Anterior cingulate cortex (tissue), 58 donors: ENCODE measurements around the gene MICAL3.
"Not testable (repeated sequence)": the region's sequence is repeated elsewhere in the genome, so short reads cannot be mapped to it uniquely, and the experiment has no call there.

Source experiments
- DNase-seq, 58 donors: peaks; one replicate each; lab custom pipeline; 2025; lab: John Stamatoyannopoulos, UW

MICAL3 gene

DNA sequence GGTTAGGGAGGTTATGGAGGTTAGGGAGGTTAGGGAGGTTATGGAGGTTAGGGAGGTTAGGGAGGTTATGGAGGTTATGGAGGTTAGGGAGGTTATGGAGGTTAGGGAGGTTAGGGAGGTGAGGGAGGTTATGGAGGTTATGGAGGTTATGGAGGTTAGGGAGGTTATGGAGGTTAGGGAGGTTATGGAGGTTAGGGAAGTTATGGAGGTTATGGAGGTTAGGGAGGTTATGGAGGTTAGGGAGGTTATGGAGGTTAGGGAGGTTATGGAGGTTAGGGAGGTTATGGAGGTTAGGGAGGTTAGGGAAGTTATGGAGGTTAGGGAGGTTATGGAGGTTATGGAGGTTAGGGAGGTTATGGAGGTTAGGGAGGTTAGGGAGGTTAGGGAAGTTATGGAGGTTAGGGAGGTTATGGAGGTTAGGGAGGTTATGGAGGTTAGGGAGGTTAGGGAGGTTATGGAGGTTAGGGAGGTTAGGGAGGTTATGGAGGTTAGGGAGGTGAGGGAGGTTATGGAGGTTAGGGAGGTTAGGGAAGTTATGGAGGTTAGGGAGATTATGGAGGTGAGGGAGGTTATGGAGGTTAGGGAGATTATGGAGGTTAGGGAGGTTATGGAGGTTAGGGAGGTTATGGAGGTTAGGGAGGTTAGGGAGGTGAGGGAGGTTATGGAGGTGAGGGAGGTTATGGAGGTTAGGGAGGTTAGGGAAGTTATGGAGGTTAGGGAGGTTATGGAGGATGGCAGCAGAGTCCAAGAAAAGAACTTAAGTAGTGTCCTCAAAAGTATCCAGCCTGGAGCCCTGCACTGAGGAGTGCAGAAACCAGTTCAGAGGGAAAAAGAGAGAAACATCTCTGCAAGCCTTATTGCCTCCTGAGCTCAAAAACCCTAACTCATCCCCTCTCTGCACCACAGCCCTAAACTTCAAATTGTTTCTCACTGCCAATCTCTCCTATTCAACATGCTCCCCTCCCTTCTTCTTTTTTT, 147.2 kb downstream of the MICAL3 start:
- not testable (repeated sequence) for DNase-seq

DNA sequence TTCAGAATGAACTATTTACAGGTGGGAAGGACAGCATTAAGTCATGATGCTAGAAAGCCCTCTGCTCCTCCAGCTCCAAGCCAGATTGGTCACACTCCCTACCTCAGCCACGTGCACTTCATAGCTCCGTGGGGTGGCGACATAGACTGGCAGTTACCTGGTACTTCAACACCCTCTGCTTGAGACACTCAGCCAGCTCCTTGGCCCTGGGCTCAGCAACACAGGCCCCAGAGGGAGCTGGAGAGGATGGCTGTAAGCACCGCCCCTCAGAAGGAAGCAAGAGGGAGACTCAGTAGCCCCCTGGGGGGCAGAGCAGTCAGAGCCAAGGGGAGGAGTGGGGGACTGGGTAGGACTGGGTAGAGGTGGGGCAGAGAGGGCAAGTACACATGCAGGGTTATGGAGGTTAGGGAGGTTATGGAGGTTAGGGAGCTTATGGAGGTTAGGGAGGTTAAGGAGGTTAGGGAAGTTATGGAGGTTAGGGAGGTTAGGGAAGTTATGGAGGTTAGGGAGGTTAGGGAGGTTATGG, 148.0 kb downstream of the MICAL3 start:
- no peak for DNase-seq

DNA sequence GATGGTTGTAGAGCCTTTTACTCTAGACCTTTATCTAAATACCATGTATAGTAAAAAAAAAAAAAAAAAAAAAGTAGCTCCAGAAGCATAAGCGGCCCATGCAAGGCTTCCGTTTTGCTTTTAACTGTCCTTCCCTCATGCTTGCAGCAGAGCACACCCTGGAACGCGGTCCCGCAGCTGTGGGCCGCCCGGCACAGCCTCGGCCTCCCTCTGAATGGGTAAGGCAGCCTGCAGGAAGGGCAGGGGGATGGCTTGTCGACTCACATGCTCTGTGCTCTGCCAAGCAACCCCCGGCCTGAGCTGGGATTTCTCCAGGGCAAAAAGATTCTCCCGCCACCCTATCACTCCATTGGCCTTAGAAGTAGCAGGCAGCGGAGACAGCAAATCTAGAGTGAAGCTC, 148.7 kb downstream of the MICAL3 start:
- peak in 3 of 58 donors; percentile 20 to 37 (median 21) for DNase-seq

DNA sequence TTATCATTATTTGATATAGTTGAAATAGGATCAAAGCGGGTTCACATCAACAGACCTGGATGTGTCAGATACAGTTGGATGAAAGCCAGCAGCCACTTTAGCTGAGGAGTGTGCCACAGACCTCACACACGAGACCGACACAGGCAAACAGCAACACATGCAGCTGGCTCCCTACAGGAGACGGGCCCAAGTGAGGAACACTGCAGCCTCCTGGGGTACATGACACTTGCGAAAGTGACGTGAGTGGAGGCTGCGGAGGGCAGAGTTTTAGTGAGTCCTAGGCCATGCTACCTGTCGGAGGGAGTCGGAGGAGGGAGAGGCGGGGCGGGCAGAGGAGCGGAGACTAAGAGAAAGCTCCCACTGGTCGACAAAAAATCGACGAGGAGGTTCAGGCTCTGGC, 149.2 kb downstream of the MICAL3 start:
- no peak for DNase-seq

DNA sequence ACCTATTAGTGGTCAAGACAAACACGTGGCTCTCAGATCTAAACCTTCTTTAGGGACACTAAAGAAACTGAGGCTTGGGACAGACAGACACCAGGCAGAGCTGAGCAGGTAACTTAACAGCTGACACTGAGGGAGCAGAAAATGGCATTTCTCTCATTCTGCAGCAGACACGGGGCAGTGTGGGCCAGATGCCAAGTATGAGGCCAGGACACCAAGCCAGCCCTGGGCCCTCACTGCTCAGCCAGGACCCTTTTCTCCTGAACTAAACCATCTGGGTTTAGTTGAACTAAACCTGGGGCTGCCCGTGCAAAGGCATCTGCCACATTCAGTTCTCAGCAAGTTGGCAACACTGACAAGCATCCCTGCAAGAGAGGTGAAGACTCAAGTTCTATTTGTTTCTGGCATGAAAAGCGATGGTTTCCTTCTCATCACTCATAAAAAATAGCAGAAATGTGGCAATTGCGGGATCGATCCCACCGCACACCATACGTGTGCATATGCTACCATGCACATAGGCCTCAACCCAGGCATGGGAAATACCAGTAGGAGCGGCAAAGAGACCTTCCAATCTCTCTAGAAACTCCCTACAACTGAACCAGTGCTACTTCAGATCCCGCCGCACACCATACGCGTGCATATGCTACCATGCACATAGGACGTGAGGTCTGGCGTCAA, 150.0 kb downstream of the MICAL3 start:
- peak in 1 of 58 donors; percentile 38 for DNase-seq

DNA sequence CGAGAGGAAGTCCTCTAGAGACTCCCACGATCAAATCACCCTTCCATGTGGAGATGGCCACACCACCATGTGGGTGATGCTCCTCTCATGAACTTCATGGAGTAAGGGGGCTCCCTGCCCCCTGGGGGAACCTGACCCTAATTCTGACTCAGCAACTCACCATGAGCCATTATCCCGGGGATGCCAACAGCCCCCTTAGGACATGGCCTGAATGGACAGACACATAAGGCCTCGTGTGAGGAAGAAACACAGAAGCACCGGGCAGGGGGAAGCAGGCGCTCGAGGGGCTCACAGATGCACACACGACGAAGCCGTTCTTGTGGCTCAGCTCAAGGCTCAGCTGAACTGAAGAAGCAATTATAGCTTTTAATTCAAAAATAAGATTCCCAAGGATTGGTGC, 150.6 kb downstream of the MICAL3 start:
- DNase-seq: no peak

DNA sequence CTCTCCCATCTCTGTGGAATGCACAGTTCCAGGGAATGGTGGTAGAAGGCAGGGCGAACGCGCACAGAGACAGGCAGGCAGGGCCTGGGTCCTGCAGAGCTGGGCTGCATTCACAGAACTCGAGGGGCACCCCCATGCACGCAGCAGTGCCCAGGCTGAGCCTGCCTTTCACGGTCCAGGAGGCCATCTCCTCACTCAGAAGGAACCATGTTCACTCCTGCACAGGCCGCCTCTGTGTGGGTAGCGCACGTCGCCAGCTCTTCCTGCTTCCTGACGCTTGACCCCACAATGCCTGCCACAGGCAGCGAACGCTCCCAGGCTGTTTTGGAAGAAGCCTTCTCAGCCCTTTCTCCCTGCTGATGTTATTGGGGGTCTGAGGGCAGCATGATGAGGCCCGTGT, 151.2 kb downstream of the MICAL3 start:
- no peak for DNase-seq

DNA sequence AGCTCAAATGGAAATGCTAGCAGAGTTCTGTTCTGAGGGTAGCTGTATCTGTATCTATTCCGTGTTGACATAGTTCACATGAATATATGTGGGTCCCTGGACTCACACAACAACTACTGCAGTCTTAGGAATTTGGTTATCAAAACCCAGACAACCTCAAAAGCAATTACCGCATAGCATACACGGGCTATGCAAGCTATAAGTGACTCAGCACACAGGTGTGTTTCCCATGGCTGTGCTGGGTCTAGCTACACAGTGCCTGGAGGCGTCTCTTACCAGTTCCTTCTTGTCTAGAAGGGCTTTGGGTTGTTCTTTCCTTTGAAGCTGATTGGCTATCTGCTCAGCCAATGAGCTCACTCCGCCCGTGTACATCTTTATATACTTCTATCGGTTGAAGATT, 151.9 kb downstream of the MICAL3 start:
- DNase-seq: no peak

DNA sequence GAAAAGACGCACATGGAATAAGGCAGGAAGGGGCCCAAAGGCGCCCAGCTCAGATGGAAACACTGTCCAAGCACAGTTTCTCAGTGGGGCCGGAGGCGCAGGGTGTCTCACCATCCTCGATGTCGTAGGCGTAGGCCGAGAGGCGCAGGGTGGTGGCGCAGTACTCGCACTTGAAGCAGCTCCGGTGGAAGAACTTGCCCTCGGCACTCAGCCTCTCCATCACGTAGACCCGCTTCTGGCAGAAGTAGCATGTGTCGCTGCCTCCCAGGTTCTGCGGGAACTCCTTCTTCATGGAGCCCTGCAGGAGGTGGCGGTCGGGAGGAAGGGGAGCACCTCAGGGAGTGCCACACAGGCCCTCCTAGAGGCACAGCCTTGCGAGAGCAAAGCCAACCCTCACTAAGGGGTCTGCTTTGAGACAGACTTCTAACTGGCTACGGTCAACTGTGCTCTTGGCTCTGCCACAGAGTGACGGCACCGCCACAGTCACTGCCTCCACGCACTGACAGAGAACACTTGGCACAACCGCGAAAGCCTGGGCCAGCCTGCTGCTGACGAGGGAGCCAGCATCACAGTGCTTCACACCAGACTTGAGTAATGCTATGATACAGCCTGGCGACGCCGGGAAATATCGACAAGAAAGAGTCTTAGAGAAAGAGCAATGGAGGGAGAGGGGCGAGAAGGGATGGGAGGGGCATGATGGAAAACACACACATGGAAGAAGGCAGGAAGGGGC, 152.5 kb downstream of the MICAL3 start:
- DNase-seq: peak in 55 of 58 donors; percentile 32 to 89 (median 74)

DNA sequence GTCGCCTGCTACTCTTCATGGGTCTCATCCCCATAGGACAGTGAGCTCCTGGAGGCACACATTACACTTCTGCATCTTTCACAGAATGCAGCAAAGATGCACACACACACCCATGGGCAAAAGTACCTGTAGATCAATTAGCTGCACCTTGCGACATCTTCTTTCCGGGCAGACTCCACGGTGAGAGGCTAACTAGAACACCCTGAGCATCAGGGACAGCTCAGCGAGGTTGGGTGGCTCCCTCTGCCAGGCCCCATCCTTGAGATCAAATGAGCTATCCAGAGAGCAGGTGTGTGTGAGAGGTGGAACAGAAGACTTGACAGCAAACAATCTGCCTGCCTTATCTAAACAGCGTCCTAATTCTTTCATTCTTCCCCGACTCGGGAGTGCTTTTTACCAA, 154.0 kb downstream of the MICAL3 start:
- no peak for DNase-seq

DNA sequence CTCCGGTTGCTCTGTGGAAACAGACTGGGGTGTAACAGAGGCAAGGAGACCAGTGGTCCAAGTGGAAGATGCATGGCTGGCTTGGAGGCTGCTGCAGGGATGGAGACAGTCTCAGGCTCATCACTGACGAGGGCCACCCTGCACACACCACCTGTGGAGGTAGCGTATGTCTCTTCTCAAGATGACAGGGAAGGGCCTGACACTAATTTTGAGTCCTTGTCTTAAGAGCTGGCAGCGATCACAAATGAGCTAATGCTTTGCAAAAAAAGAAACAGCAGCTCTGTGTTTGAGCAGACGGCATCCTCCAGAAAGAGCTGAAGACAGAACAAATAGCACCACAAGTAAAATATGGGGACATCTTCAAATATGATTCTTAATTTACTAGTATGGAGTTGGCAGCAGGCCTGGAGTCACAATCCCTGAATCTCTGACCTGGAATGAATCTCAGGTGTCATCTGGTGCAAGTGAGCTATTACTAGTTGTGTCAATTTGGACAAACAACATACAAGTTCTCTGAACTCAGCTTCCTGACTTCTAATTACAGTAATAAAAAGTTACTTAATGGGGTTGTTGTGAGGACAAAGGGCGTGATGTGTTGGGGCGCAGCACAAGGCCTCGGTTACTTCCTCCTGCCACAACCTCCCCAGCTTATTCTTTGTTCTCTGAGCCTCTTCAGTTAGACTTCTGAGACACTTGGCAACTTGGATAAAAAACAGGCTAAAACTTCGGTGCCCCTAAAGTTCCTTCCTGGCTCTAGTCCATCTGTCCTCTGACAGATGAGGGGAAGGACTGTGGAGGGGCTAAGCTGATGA, 154.9 kb downstream of the MICAL3 start:
- peak in 11 of 58 donors; percentile 12 to 44 (median 22) for DNase-seq

DNA sequence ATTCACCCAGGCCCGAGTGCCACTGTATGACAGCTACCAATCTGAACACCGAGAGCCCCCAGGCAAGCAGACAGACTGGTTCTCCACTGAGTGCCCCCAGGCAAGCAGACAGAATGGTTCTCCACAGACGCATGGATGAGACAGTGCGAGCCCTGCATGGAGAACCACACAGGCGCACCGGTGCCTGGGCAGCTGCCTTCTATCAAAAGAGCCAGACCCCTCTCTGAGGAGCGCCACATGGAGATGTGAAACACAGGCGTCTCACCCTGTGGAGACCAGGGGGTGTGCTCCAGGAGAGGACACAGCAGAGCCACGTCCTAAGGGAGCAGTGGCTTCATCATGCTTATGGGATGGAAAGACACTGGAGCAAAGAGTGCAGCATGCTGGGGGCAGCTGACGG, 155.6 kb downstream of the MICAL3 start:
- DNase-seq: no peak

DNA sequence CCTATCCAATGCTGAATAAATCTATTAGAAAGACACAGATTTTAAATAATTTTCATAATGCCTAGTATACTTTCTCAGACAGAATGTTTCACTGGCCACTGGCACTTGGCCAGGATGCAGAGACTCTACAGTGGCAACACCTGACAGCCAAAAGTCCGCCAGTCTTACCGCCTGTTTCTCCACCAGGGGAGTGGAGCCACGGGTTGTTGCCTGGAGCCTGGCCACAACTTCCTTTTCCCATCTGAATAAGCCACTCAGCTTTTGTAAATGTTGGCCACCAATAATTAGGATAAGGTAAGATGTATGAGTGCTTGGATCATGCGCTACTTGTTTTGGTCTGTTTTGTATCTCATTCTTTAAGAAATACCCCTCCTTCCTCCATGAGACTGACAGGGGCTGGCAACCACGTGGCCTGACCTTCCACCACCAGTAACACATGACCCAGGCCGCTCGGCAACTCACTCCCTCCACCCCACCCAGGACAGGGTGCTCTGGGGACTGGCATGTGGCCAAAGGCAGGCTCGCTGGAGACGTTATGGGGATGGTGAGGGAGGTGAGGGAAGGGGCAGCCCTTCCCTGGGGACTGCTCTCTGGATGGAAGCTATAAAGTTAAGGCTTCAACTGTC, 157.1 kb downstream of the MICAL3 start:
- DNase-seq: peak in 20 of 58 donors; percentile 10 to 76 (median 30)

DNA sequence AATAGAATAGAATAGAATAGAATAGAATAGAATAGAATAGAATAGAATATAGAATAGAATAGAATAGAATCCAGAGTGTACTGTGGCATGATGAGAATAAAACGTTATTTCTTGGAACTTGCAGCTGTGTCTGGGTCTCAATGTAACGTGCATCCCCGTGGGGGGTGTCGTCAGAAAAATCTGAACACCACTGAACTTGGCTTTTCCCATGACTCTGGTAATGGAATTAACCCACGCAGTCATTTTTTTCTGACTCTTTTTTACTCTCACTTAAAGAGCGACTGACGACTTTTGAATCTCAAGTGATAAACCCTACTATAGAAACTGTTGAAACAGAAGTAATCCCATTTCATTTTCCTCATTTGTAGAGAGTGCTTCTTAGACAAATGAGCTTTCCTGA, 157.7 kb downstream of the MICAL3 start:
- no peak for DNase-seq

DNA sequence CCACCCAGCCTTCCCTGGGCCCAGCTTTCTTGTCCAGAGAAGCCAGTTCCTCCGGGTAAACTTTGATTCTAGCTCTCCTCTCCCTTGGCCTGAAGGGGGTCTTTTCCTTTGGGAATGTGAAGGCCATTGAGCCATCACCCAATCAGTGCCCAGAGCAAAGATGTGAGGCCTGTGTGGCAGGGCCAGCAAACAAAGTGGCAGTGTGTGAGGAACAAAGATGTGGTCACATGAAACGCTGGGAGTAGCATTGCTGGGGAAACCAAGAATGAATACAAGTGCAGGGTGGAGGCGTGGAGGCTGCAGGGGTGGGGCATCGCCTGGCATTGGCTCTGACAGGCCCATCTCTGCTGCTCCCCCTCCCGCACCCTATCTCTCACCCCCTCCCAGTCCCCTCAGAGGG, 158.2 kb downstream of the MICAL3 start:
- DNase-seq: peak in 57 of 58 donors; percentile 15 to 97 (median 84)

DNA sequence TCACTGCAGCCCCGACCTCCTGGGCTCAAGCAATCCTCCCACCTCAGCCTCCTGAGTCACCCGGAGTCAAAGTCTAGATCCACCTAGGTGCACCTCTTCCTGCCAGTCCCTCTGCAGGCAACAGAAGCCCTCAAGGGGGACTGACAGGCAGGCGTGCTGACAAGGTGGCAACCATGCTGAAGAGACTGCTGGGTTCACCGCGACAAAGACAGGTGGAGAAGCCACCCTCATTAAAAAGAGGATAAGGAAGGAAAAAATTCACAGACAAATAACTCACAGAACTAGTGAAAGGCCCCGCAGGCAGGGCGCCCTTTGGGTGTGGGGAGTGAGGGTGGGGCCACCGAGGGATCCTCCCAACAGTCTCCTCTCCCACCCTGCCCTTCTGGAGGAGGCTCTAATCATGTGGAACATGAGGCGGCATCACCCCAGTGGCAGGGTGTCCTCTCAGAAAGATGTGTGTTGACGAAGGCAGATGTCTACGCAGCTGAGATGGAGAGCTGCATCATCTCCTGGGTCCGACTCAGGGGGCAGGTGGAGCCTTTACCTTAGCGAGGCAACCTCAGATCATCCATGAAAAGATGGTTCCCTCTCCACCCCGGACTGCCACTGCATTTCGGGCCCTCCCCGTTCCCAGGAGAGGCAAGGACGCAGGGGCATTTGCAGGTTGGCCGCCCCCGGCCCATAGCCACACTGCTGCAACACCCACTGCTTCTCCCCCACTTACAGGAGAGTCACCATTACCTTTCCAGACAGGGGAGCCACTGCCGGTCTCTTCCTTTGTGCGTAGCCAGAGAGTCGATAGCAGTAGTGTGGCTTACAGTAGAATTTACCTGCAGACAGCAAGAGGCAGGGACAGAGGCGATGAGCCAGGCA, 158.9 kb downstream of the MICAL3 start:
- peak in 2 of 58 donors; percentile 22 to 39 for DNase-seq

DNA sequence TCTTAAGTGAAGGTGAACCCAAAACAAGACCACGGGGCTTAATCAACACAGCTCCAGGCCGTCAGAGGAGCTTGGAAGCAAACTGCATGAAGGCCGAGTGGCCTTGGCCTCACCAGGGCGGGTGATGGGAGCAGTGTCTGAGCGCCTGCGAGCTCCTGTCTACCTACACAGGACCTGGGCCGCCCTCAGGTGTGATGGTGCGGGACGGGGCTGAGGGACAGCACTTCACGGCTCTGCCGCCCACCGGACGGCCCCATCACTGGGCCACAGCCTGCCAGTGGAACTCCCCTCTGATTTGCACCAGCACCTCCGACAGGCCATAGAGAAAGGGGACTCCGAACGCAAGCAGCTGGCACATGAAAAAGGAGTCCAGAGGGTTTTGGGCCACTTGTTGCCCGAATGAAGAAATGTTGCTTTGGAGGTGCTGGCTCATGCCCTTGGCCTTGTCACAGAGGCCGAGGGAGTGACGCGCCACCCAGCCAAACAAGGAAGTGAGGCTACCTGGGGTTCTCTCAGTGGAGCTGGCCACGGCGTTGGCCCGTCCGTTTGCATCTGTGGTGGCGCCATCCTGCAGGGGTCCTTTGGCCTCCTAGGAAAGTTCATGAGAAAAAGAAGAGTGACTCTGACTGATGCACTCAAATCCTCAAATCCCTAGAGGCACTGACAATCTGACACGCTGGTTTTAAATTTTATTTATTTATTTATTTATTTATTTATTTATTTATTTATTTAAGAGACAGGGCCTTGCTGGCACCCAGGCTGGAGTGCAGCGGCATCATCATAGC, 159.8 kb downstream of the MICAL3 start:
- DNase-seq: no peak
